B cell (primary cell): ENCODE results near the gene C2CD4A. TPM values are rescaled to one million over a fixed set of nuclear protein-coding genes. Genes with fewer than 3 reads are reported as not detected.

ENCODE experiments used
- ATAC-seq: fragments of 200-7000 bp; cut with Tn5 transposase; one replicate; pipeline ENCODE4 v1.10.0; 2021; ENCODE audit warnings: low read depth, mild to moderate bottlenecking, moderate number of reproducible peaks, moderate library complexity
- CTCF ChIA-PET: fragments of 350-600 bp; sonication (Branson Sonifier 250); formaldehyde crosslinking; loops from one replicate; lab custom pipeline; 2021; ENCODE audit warnings: antibody characterized with exemption, inconsistent platforms; lab: Charles Lee
- POLR2A ChIA-PET: fragments of 350-600 bp; sonication (Branson Sonifier 250); formaldehyde crosslinking; loops from one replicate; lab custom pipeline; 2021; ENCODE audit warnings: antibody characterized with exemption; lab: Charles Lee
- DNase-seq: peaks from one replicate; pipeline ENCODE4 v3.0.0; 2013
- H2AFZ ChIP-seq: 2 replicates; pipeline ENCODE4 v1.6.1; 2012; ENCODE audit warnings: mild to moderate bottlenecking, low read depth, low read length; ENCODE audit not compliant: insufficient read depth, poor library complexity, severe bottlenecking
- H3K27ac ChIP-seq, 2 donors: 1 replicate in 1 of 2; 2 replicates in 1 of 2; pipeline ENCODE4 v1.5.1; 2012 to 2013; ENCODE audit warnings: low read length in 2 of 2, mild to moderate bottlenecking in 2 of 2, moderate library complexity in 1 of 2
- H3K27me3 ChIP-seq, 4 experiments: fragments of 200-600 bp in 1 of 4; sonication (generic) in 1 of 4; replicated peaks in 1 of 4; 1 replicate in 2 of 4; 2 replicates in 2 of 4; pipeline versions ENCODE4 v1.6.1 to v1.7.0; 2013 to 2016; ENCODE audit warnings: low read length in 3 of 4, mild to moderate bottlenecking in 2 of 4, mixed read lengths in 1 of 4, moderate library complexity in 1 of 4; ENCODE audit not compliant: insufficient read depth in 4 of 4, control insufficient read depth in 3 of 4; ENCODE audit errors: control extremely low read depth in 1 of 4
- H3K36me3 ChIP-seq, 2 experiments: replicated peaks in 1 of 2; 1 replicate in 1 of 2; 2 replicates in 1 of 2; pipeline versions ENCODE4 v1.6.1 to v1.7.1; 2013; ENCODE audit warnings: low read length in 1 of 2; ENCODE audit not compliant: insufficient read depth in 2 of 2, control insufficient read depth in 1 of 2; ENCODE audit errors: control extremely low read depth in 1 of 2, extremely low read depth in 1 of 2
- H3K4me1 ChIP-seq, 2 donors: fragments of 200-600 bp in 1 of 2; sonication (generic) in 1 of 2; 1 replicate in 1 of 2; 2 replicates in 1 of 2; pipeline versions ENCODE4 v1.5.1 to v1.6.1; 2013 to 2017; ENCODE audit warnings: low read length in 2 of 2; ENCODE audit not compliant: control insufficient read depth in 2 of 2, insufficient read depth in 2 of 2
- H3K4me2 ChIP-seq: replicated peaks from 2 replicates; pipeline ENCODE3; 2012; ENCODE audit warnings: mild to moderate bottlenecking, low read depth, low read length; ENCODE audit not compliant: poor library complexity, severe bottlenecking
- H3K4me3 ChIP-seq, 5 experiments: fragments of 200-600 bp in 1 of 5; sonication (generic) in 1 of 5; 1 replicate in 3 of 5; 2 replicates in 2 of 5; pipeline versions ENCODE4 v1.5.1 to v1.7.0; 2011 to 2016; ENCODE audit warnings: low read length in 4 of 5, mild to moderate bottlenecking in 4 of 5, low read depth in 2 of 5, control low read depth in 1 of 5, moderate library complexity in 1 of 5; ENCODE audit not compliant: insufficient read depth in 1 of 5; ENCODE audit errors: control extremely low read depth in 1 of 5, extremely low read depth in 1 of 5
- H3K79me2 ChIP-seq: fragments of 200-600 bp; sonication (generic); one replicate; pipeline ENCODE4 v1.6.0; 2016; ENCODE audit warnings: low read length; ENCODE audit not compliant: control insufficient read depth, insufficient read depth
- H3K9ac ChIP-seq: fragments of 200-600 bp; sonication (generic); 2 replicates; pipeline ENCODE4 v1.6.1; 2017; ENCODE audit warnings: mild to moderate bottlenecking, low read length, moderate library complexity
- H3K9me3 ChIP-seq, 3 donors: one replicate each; pipeline versions ENCODE4 v1.6.1 to v1.7.1; 2013; ENCODE audit warnings: low read length in 2 of 3; ENCODE audit not compliant: control insufficient read depth in 2 of 3, insufficient read depth in 1 of 3; ENCODE audit errors: control extremely low read depth in 1 of 3
- H4K20me1 ChIP-seq: 2 replicates; pipeline ENCODE4 v1.6.0; 2012; ENCODE audit warnings: mild to moderate bottlenecking, low read length; ENCODE audit not compliant: insufficient read depth, control insufficient read depth, poor library complexity, severe bottlenecking
- H3K27ac Mint-ChIP-seq: one replicate; pipeline ENCODE4 v1.8.0; 2021; ENCODE audit warnings: mixed read lengths
- H3K27me3 Mint-ChIP-seq: one replicate; pipeline ENCODE4 v1.8.0; 2021; ENCODE audit warnings: mixed read lengths
- H3K4me1 Mint-ChIP-seq: one replicate; pipeline ENCODE4 v1.8.0; 2021; ENCODE audit warnings: mixed read lengths
- H3K4me3 Mint-ChIP-seq: one replicate; pipeline ENCODE4 v1.8.0; 2021; ENCODE audit warnings: mixed read lengths
- H3K9me3 Mint-ChIP-seq: one replicate; pipeline ENCODE4 v1.8.0; 2022; ENCODE audit warnings: mixed read lengths; ENCODE audit not compliant: insufficient read depth
- EZH2 ChIP-seq: IDR thresholded peaks from 2 replicates; pipeline ENCODE4 v1.6.1; 2012; ENCODE audit warnings: borderline replicate concordance, low read depth, mild to moderate bottlenecking, moderate library complexity, low read length; ENCODE audit not compliant: insufficient read depth, poor library complexity, severe bottlenecking
- WGBS: methylation state at CpG from one replicate; pipeline ENCODE4 v1.1.5; 2013; ENCODE audit warnings: missing lambda C conversion rate; ENCODE audit not compliant: insufficient coverage; 5-methylcytosine and 5-hydroxymethylcytosine counted together
- intact Hi-C: fragments of 100-400 bp; cut with micrococcal nuclease; formaldehyde crosslinking; loops from one replicate; pipeline ENCODE4 v1.10.0; 2022
- polyA plus RNA-seq: library from polyadenylated mRNA; depleted of rRNA; stranded (reverse); fragments of >200 nt; gene quantifications from 2 replicates; pipeline ENCODE4 v1.2.3, GENCODE V29; 2012
- total RNA-seq, 2 donors: library from RNA; stranded (reverse); fragments of 120-200 nt in 1 of 2; gene quantifications; 1 replicate in 1 of 2; 2 replicates in 1 of 2; pipeline versions ENCODE4 v1.2.3 to v1.2.4, GENCODE V29; 2013 to 2022
- TF ChIP-seq, protein P1 (sequence below): fragments of 200-600 bp; IDR thresholded peaks from one replicate; pipeline ENCODE4 v1.8.0; 2022; ENCODE audit warnings: antibody characterized with exemption, mild to moderate bottlenecking

The C2CD4A gene
- total and polyA plus RNA-seq, 2 donors (not counting 1 experiment from before 2014, with no cell fraction given): not detected

DNA sequence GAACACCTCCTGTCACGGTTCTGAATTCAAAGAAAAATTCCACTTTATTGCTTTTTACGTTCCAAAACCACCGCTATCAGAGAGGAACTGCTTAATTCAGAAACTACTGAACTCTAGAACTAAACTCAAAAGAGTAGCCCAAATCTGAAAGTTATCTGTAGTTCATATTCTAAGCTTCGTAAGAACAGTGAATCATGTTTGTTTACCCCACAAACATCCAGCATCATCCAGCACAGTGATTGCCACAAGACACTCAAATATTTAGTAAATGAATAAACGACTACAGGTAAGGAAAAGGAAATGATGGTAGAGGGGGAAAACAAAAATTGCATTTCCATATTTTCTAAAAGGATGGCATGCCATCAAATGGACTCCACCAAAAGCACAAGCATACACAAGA, 38.9 kb upstream of the C2CD4A start:
- peak overlapping the region; percentile 80 for H3K27ac Mint-ChIP-seq
- TF ChIP-seq EZH2: no peak
- TF ChIP-seq, protein P1, sequence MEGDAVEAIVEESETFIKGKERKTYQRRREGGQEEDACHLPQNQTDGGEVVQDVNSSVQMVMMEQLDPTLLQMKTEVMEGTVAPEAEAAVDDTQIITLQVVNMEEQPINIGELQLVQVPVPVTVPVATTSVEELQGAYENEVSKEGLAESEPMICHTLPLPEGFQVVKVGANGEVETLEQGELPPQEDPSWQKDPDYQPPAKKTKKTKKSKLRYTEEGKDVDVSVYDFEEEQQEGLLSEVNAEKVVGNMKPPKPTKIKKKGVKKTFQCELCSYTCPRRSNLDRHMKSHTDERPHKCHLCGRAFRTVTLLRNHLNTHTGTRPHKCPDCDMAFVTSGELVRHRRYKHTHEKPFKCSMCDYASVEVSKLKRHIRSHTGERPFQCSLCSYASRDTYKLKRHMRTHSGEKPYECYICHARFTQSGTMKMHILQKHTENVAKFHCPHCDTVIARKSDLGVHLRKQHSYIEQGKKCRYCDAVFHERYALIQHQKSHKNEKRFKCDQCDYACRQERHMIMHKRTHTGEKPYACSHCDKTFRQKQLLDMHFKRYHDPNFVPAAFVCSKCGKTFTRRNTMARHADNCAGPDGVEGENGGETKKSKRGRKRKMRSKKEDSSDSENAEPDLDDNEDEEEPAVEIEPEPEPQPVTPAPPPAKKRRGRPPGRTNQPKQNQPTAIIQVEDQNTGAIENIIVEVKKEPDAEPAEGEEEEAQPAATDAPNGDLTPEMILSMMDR: no peak

DNA sequence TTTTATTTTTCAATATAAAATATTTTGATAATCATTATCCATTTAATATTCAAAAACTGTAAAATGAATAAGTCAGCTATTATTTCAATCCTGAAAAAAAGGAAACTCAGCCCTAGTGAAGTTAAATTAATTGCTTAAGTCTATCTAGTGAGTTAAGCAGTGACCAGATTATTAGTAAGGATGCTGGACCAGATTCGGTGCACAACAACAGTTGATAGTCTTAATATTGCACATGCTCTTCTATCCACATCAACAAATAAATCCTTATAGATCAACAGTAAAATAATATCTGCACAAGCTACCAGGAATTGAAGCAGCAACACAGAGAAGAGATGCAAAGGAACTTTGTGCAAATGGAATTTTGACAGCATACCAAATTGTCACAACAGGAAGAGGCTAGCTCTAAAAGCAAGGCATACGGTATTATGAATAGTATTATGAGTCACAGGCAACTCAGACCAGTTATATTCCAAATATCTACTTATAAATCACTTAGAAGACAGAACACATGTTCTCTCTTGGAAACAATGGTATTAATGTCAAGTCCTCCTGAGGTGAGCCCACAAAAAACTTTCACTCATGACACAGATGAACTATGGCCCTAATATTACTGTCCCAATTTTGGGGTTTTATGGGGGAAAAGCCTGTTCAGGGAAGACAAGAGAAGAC, 31.4 kb upstream of the C2CD4A start:
- no peak for DNase-seq
- Histone ChIP-seq H3K36me3 (peaks cover 18 to 40% of the 10 kb centered on the region in 2 experiments), H4K20me1 (peaks cover 6% of the 10 kb centered on the region), H3K9ac (no peak overlapping the region), H3K4me3 (no peak overlapping the region), H3K9me3 (no peaks in the 10 kb centered on the region), H3K27me3 (no peaks in the 10 kb centered on the region), H3K4me2 (no peak overlapping the region), H3K4me1 (no peaks in the 10 kb centered on the region), H2AFZ (no peak overlapping the region), H3K79me2 (peaks cover 37% of the 10 kb centered on the region), H3K27ac (no peak overlapping the region)
- no peak for ATAC-seq
- H3K9me3 Mint-ChIP-seq: no peaks in the 10 kb centered on the region
- H3K4me1 Mint-ChIP-seq: peaks cover 6% of the 10 kb centered on the region
- no peaks in the 10 kb centered on the region for H3K27me3 Mint-ChIP-seq
- no peak overlapping the region for H3K4me3 Mint-ChIP-seq
- TF ChIP-seq EZH2: no peak
- TF ChIP-seq, protein P1: no peak
- no peak overlapping the region for H3K27ac Mint-ChIP-seq
- CTCF ChIA-PET: no interaction called here
- intact Hi-C loops: loop anchor here (2.0 kb wide), 1 partner anchor 17 kb away; no protein-coding TSS in a partner anchor
- no CpG with 5 or more reads among the region's 2 CpGs for WGBS
- POLR2A ChIA-PET: no interaction called here

More for the DNA sequence above, 38.9 kb upstream of the C2CD4A start:
- H3K9ac ChIP-seq: peak overlapping the region; percentile 4
- Mint-ChIP-seq H3K9me3 (no peaks in the 10 kb centered on the region), H3K4me3 (peak overlapping the region; percentile 57), H3K27me3 (no peaks in the 10 kb centered on the region), H3K4me1 (peaks cover 34% of the 10 kb centered on the region)
- ATAC-seq (no peak), DNase-seq (no peak)
- H4K20me1 ChIP-seq: no peaks in the 10 kb centered on the region
- no peaks in the 10 kb centered on the region for H3K79me2 ChIP-seq
- no peaks in the 10 kb centered on the region for H3K9me3 ChIP-seq
- no peak overlapping the region for H2AFZ ChIP-seq
- H3K27me3 ChIP-seq: no peaks in the 10 kb centered on the region
- H3K4me1 ChIP-seq: peaks cover 0 to 18% of the 10 kb centered on the region in 2 donors
- peak overlapping the region in 1 of 2 donors; percentile 76 for H3K27ac ChIP-seq
- peaks cover 10 to 40% of the 10 kb centered on the region in 2 experiments for H3K36me3 ChIP-seq
- 100% methylated on average over 3 of the region's 5 CpGs for WGBS
- H3K4me3 ChIP-seq: no peak overlapping the region
- intact Hi-C loops: loop anchor here (1.0 to 2.0 kb wide), 2 partner anchors 19 to 31 kb away; no protein-coding TSS in a partner anchor
- H3K4me2 ChIP-seq: peak overlapping the region; percentile 49
- ChIA-PET POLR2A (no interaction called here), CTCF (interaction anchor here (1.3 to 3.9 kb wide), 5 partner anchors 25 to 47 kb away, joined by 4 to 37 read pairs (median 8); partner anchors contain the start of gene VPS13C)
